ENCODE results near the gene USP31.

Gene USP31

DNA sequence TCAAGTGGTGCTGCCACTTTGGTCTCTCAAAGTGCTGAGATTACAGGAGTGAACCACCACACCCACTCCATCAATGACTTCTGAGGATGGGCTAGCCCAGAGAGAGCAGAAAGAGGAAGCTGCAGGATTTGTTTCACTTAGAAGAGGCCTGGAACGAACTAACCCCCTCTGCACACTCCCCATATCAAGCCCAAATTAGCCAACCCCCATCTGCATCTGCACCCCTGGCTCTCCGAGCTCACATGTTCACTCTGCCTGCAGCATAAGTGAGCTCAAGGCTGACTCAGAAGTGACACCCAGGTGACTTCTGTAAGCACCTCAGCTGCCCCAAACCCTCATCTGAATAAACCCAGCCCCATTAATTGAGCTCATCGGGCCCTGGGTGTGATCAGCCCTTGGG, 38.1 kb upstream of the USP31 start:
- H3K27me3 ChIP-seq (replicated peaks), result peaks cover 19% of the 10 kb centered on the region

DNA sequence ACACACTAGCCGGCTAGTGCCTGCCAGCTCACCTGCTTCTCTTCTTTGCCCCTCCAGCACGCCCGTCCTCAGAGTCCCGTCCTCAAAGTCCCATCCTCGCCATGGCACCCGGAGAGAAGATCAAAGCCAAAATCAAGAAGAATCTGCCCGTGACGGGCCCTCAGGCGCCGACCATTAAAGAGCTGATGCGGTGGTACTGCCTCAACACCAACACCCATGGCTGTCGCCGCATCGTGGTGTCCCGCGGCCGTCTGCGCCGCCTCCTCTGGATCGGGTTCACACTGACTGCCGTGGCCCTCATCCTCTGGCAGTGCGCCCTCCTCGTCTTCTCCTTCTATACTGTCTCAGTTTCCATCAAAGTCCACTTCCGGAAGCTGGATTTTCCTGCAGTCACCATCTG, 36.9 kb upstream of the USP31 start:
- no peak overlapping the region for H3K27ac ChIP-seq
- no peaks in the 10 kb centered on the region for H3K36me3 ChIP-seq (replicated peaks)
- no peak for DNase-seq
- H3K27me3 ChIP-seq (replicated peaks), result peaks cover 21% of the 10 kb centered on the region
- H3K4me3 ChIP-seq (ENCODE audit: low read depth, low read length), result no peak overlapping the region
- TF ChIP-seq, protein P1, sequence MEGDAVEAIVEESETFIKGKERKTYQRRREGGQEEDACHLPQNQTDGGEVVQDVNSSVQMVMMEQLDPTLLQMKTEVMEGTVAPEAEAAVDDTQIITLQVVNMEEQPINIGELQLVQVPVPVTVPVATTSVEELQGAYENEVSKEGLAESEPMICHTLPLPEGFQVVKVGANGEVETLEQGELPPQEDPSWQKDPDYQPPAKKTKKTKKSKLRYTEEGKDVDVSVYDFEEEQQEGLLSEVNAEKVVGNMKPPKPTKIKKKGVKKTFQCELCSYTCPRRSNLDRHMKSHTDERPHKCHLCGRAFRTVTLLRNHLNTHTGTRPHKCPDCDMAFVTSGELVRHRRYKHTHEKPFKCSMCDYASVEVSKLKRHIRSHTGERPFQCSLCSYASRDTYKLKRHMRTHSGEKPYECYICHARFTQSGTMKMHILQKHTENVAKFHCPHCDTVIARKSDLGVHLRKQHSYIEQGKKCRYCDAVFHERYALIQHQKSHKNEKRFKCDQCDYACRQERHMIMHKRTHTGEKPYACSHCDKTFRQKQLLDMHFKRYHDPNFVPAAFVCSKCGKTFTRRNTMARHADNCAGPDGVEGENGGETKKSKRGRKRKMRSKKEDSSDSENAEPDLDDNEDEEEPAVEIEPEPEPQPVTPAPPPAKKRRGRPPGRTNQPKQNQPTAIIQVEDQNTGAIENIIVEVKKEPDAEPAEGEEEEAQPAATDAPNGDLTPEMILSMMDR (IDR thresholded peaks at IDR 0.05; ENCODE audit: low read depth, low read length, missing control alignments), result no peak
- in situ Hi-C loops (cut with HindIII; ENCODE audit: low pct_ligation_motif_present, low sequenced_read_pairs), result no loop called here

More for the DNA sequence above, 38.1 kb upstream of the USP31 start:
- Histone ChIP-seq H3K36me3 (replicated peaks) (no peaks in the 10 kb centered on the region), H3K4me3 (ENCODE audit: low read depth, low read length) (no peak overlapping the region), H3K27ac (no peak overlapping the region)
- TF ChIP-seq, protein P1 (IDR thresholded peaks at IDR 0.05; ENCODE audit: low read depth, low read length, missing control alignments), result no peak
- in situ Hi-C loops (cut with HindIII; ENCODE audit: low pct_ligation_motif_present, low sequenced_read_pairs), result no loop called here
- no peak for DNase-seq

DNA sequence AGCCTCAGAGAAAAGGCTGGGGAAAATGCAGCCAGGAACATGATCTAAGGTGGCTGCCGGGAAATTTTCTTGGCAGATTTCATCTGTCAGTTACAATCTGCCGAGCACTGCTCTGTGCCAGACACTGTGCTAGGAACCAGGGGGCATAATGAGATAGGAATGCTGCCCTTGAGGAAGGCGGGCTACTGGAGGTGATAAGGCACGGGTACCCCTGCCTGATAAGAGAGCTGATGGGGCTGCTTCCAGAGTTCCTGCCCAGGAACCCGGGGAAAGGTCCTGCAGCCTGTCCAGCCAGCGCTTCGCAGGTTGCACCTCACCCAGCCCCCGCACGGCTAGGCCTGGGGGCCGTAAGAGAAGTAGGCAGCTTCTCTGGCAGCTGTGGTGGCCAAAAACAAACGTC, 36.4 kb upstream of the USP31 start:
- H3K36me3 ChIP-seq (replicated peaks), result no peaks in the 10 kb centered on the region
- no peak overlapping the region for H3K27ac ChIP-seq
- in situ Hi-C loops (cut with HindIII; ENCODE audit: low pct_ligation_motif_present, low sequenced_read_pairs), result no loop called here
- H3K4me3 ChIP-seq (ENCODE audit: low read depth, low read length), result no peak overlapping the region
- H3K27me3 ChIP-seq (replicated peaks), result peaks cover 21% of the 10 kb centered on the region
- DNase-seq, result no peak
- TF ChIP-seq, protein P1 (IDR thresholded peaks at IDR 0.05; ENCODE audit: low read depth, low read length, missing control alignments), result no peak

DNA sequence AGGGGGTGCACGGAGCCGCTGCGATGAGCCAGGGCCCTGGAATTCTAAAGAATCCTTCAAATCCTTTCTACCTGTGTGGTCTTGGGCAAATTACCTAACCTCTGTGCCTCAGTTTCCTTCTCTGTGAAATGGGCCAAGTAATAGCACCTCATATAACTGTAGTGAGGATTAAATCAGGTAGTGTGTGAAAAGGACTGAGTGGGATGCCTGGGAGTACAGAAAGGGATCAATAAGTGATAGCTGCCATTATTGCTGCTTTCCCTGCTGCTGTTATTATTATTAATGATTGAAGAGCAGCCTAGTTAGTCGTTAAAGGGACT, 34.3 kb upstream of the USP31 start:
- TF ChIP-seq, protein P1 (IDR thresholded peaks at IDR 0.05; ENCODE audit: low read depth, low read length, missing control alignments), result no peak
- Histone ChIP-seq H3K27me3 (replicated peaks) (peaks cover 21% of the 10 kb centered on the region), H3K4me3 (ENCODE audit: low read depth, low read length) (no peak overlapping the region), H3K27ac (no peak overlapping the region), H3K36me3 (replicated peaks) (no peaks in the 10 kb centered on the region)
- no peak for DNase-seq
- in situ Hi-C loops (cut with HindIII; ENCODE audit: low pct_ligation_motif_present, low sequenced_read_pairs), result no loop called here

DNA sequence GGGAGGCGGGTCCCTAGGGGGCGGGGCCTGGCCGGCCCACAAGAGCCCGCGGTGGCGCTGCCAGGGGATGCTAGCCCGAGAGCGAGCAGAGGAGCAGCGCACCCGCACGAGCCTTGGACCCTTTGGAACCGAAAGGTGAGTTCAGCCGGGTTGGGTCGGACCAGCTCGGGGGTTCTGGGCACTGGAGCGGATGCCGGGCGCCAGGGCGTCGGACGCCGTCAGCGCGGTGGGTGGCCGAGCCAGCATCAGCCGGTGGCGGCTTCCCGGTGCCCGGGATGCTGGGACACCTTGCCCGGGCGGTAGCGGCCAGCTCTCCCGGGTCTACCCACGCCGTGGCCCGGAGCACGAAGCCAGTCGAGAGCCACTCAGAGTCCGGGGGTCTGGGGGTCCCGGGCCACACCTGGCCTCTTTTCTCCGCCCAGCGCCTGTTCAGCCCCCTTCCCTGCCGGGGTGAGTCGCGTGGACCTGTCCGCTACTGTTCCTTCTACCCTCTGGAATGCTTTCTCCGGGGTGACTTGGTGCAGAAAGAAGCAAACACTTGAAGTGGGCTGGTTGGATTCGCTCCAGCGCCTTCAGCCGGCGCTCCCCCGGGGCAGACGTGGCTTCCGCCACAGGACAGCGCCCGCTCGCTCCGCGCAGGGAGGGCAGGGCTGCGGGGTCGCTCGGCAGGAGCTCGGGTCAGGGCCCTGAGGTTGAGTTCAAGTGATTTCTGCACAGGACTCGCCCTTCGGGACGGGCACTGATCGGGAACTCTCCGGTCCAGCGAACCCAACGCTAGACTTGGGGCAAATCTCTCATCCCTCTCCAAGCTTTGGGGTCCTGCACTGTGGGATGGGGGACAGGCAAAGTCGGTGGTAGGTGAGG, 33.7 kb upstream of the USP31 start, which contains the start of gene SCNN1G:
Gene SCNN1G (plus strand): TSS at position 67 of the 864 bp plus-strand sequence. CDS start 3,527 bp downstream, outside the sequence.
- no peak for DNase-seq
- H3K36me3 ChIP-seq (replicated peaks), result no peaks in the 10 kb centered on the region
- H3K27me3 ChIP-seq (replicated peaks), result peaks cover 21% of the 10 kb centered on the region
- TF ChIP-seq, protein P1 (IDR thresholded peaks at IDR 0.05; ENCODE audit: low read depth, low read length, missing control alignments), result no peak
- no peak within 1 kb of the TSS for H3K27ac ChIP-seq
- in situ Hi-C loops (cut with HindIII; ENCODE audit: low pct_ligation_motif_present, low sequenced_read_pairs), result no loop called here
- peak within 1 kb of the TSS; percentile 9 for H3K4me3 ChIP-seq (ENCODE audit: low read depth, low read length)

Data from brain microvascular endothelial cell (primary cell).